H9 (cell line): ENCODE results near the gene CFAP100. TPM values are rescaled to one million over a fixed set of nuclear protein-coding genes. Genes with fewer than 3 reads are reported as not detected.

Experiments
- DNase-seq: peaks from one replicate; pipeline ENCODE4 v3.0.0-alpha.2; 2017
- H2AFZ ChIP-seq: one replicate; pipeline ENCODE4 v1.6.1; 2013; ENCODE audit warnings: mild to moderate bottlenecking, low read length, control low read depth, moderate library complexity
- H2AK5ac ChIP-seq: 2 replicates; pipeline ENCODE4 v1.6.1; 2013; ENCODE audit warnings: low read length, control low read depth, mixed read lengths; ENCODE audit not compliant: insufficient read length
- H2BK120ac ChIP-seq: one replicate; pipeline ENCODE4 v1.6.1; 2013; ENCODE audit warnings: low read depth, mild to moderate bottlenecking, low read length, control low read depth, inconsistent platforms; ENCODE audit not compliant: poor library complexity, severe bottlenecking
- H2BK12ac ChIP-seq: 2 replicates; pipeline ENCODE4 v1.6.1; 2013; ENCODE audit warnings: low read length, control low read depth, mixed read lengths, low read depth; ENCODE audit not compliant: insufficient read length
- H2BK15ac ChIP-seq: 2 replicates; pipeline ENCODE4 v1.6.1; 2013; ENCODE audit warnings: low read depth, low read length, control low read depth
- H2BK20ac ChIP-seq: one replicate; pipeline ENCODE4 v1.6.1; 2013; ENCODE audit warnings: low read depth, mild to moderate bottlenecking, low read length, control low read depth, inconsistent platforms; ENCODE audit not compliant: poor library complexity, severe bottlenecking
- H2BK5ac ChIP-seq: 2 replicates; pipeline ENCODE4 v1.6.1; 2013; ENCODE audit warnings: low read length, control low read depth, mixed read lengths; ENCODE audit not compliant: insufficient read length
- H3K14ac ChIP-seq: 2 replicates; pipeline ENCODE4 v1.6.1; 2013; ENCODE audit warnings: low read length, control low read depth; ENCODE audit not compliant: insufficient read depth
- H3K18ac ChIP-seq: 2 replicates; pipeline ENCODE4 v1.6.1; 2013; ENCODE audit warnings: low read depth, mild to moderate bottlenecking, mixed read lengths, low read length, control low read depth; ENCODE audit not compliant: insufficient read length
- H3K23ac ChIP-seq: 2 replicates; pipeline ENCODE4 v1.6.1; 2013; ENCODE audit warnings: low read length, control low read depth, mixed read lengths, low read depth; ENCODE audit not compliant: insufficient read length
- H3K23me2 ChIP-seq: 2 replicates; pipeline ENCODE4 v1.6.1; 2013; ENCODE audit warnings: low read depth, mild to moderate bottlenecking, mixed read lengths, low read length, control low read depth; ENCODE audit not compliant: insufficient read length, poor library complexity, severe bottlenecking
- H3K27ac ChIP-seq: 2 replicates; pipeline ENCODE4 v1.5.1; 2013; ENCODE audit warnings: low read length, control low read depth, mixed read lengths, low read depth; ENCODE audit not compliant: insufficient read length
- H3K27me3 ChIP-seq: 2 replicates; pipeline ENCODE4 v1.6.1; 2013; ENCODE audit warnings: low read length, control low read depth, inconsistent platforms; ENCODE audit not compliant: insufficient read depth
- H3K4ac ChIP-seq: 2 replicates; pipeline ENCODE4 v1.6.1; 2013; ENCODE audit warnings: low read depth, mild to moderate bottlenecking, control low read depth, inconsistent platforms, low read length, moderate library complexity
- H3K4me1 ChIP-seq: 2 replicates; pipeline ENCODE4 v1.6.1; 2013; ENCODE audit warnings: low read length, control low read depth, inconsistent platforms; ENCODE audit not compliant: insufficient read depth
- H3K4me2 ChIP-seq: 2 replicates; pipeline ENCODE4 v1.6.1; 2013; ENCODE audit warnings: low read length, control low read depth, mixed read lengths; ENCODE audit not compliant: insufficient read length, insufficient read depth
- H3K56ac ChIP-seq: 2 replicates; pipeline ENCODE4 v1.6.1; 2013; ENCODE audit warnings: low read depth, mild to moderate bottlenecking, mixed read lengths, low read length, control low read depth; ENCODE audit not compliant: insufficient read length
- H3K79me1 ChIP-seq: 2 replicates; pipeline ENCODE4 v1.6.1; 2013; ENCODE audit warnings: low read depth, mild to moderate bottlenecking, moderate library complexity, low read length, control low read depth, inconsistent platforms; ENCODE audit not compliant: insufficient read depth, poor library complexity, severe bottlenecking
- H3K79me2 ChIP-seq: 2 replicates; pipeline ENCODE4 v1.6.1; 2013; ENCODE audit warnings: low read length, control low read depth, inconsistent platforms; ENCODE audit not compliant: insufficient read depth
- H3K9ac ChIP-seq: 2 replicates; pipeline ENCODE4 v1.6.1; 2013; ENCODE audit warnings: low read length, control low read depth, mixed read lengths; ENCODE audit not compliant: insufficient read length; ENCODE audit errors: extremely low read depth
- H3K9me3 ChIP-seq: one replicate; pipeline ENCODE4 v1.6.1; 2013; ENCODE audit warnings: low read depth, low read length, inconsistent platforms; ENCODE audit not compliant: control insufficient read depth
- H3T11ph ChIP-seq: one replicate; pipeline ENCODE4 v1.6.1; 2013; ENCODE audit warnings: mild to moderate bottlenecking, low read length, control low read depth, inconsistent platforms
- H4K20me1 ChIP-seq: one replicate; pipeline ENCODE4 v1.6.1; 2013; ENCODE audit not compliant: control insufficient read depth, insufficient read length, insufficient read depth
- H4K5ac ChIP-seq: 2 replicates; pipeline ENCODE4 v1.6.1; 2013; ENCODE audit warnings: low read depth, mild to moderate bottlenecking, mixed read lengths, low read length, control low read depth; ENCODE audit not compliant: insufficient read length
- H4K8ac ChIP-seq: replicated peaks from 2 replicates; pipeline ENCODE4 v1.6.1; 2013; ENCODE audit warnings: low read length, control low read depth, mixed read lengths, low read depth; ENCODE audit not compliant: insufficient read length
- H4K91ac ChIP-seq: 2 replicates; pipeline ENCODE4 v1.6.1; 2013; ENCODE audit warnings: low read depth, mild to moderate bottlenecking, moderate library complexity, mixed read lengths, low read length, control low read depth; ENCODE audit not compliant: insufficient read length
- H3K27ac Mint-ChIP-seq, 3 experiments: 2 replicates in 2 of 3; 3 replicates in 1 of 3; pipeline ENCODE4 v1.8.0; 2020 to 2021; ENCODE audit warnings: mixed read lengths in 3 of 3, mild to moderate bottlenecking in 1 of 3, moderate library complexity in 1 of 3
- H3K27me3 Mint-ChIP-seq: 2 replicates; pipeline ENCODE4 v1.8.0; 2021; ENCODE audit warnings: low read depth, mild to moderate bottlenecking, moderate library complexity, mixed read lengths
- H3K36me3 Mint-ChIP-seq, 3 experiments: 2 replicates in 2 of 3; 3 replicates in 1 of 3; pipeline ENCODE4 v1.8.0; 2020 to 2021; ENCODE audit warnings: low read depth in 3 of 3, mixed read lengths in 3 of 3; ENCODE audit not compliant: insufficient read depth in 1 of 3
- H3K4me1 Mint-ChIP-seq, 2 experiments: 2 replicates each; pipeline ENCODE4 v1.8.0; 2020; ENCODE audit warnings: mixed read lengths in 2 of 2
- H3K4me3 Mint-ChIP-seq, 2 experiments: 2 replicates in 1 of 2; 3 replicates in 1 of 2; pipeline ENCODE4 v1.8.0; 2020 to 2021; ENCODE audit warnings: mild to moderate bottlenecking in 2 of 2, mixed read lengths in 2 of 2, moderate library complexity in 1 of 2
- H3K9me3 Mint-ChIP-seq, 2 experiments: 2 replicates in 1 of 2; 3 replicates in 1 of 2; pipeline ENCODE4 v1.8.0; 2020; ENCODE audit warnings: mild to moderate bottlenecking in 2 of 2, mixed read lengths in 2 of 2, moderate library complexity in 1 of 2
- WGBS: extraction: QIAGEN DNeasy Blood & Tissue Kit; methylation state at CpG from one replicate; pipeline ENCODE4 v1.1.7; 2013; ENCODE audit warnings: missing lambda C conversion rate, low lambda C conversion rate, mixed read lengths; ENCODE audit not compliant: insufficient read length; ENCODE audit errors: extremely low coverage; 5-methylcytosine and 5-hydroxymethylcytosine counted together
- total RNA-seq: library from RNA; stranded (reverse); gene quantifications from 2 replicates; pipeline ENCODE4 v1.2.1, GENCODE V29; 2021
- TF ChIP-seq, protein P1 (sequence below): fragments of 200-600 bp; sonication (generic); conservative IDR thresholded peaks from 3 replicates; pipeline ENCODE4 v1.8.0; 2021; ENCODE audit warnings: antibody characterized with exemption, mild to moderate bottlenecking

The CFAP100 gene
- total RNA-seq, 1 experiment from 2014 or later: 0.44 TPM

- Histone ChIP-seq H4K20me1 (no peaks in the 10 kb centered on the region), H4K91ac (no peak overlapping the region), H2BK20ac (no peak overlapping the region), H3K14ac (no peak overlapping the region), H3K9me3 (no peaks in the 10 kb centered on the region), H3K27me3 (no peaks in the 10 kb centered on the region; the same call in 1 of the 2 replicates), H3K4ac (no peak overlapping the region), H2BK15ac (no peak overlapping the region), H3K27ac (no peak overlapping the region), H2AFZ (no peak overlapping the region), H3K9ac (no peak overlapping the region), H2BK5ac (no peak overlapping the region), H3K23me2 (peaks cover 8% of the 10 kb centered on the region), H3K79me2 (no peaks in the 10 kb centered on the region), H2BK12ac (no peak overlapping the region), H3K56ac (no peak overlapping the region), H3K4me2 (no peak overlapping the region), H3K23ac (no peak overlapping the region), H2BK120ac (no peak overlapping the region), H4K8ac (no peak overlapping the region), H3K4me1 (peaks cover 4% of the 10 kb centered on the region; the same call in 1 of the 2 replicates), H2AK5ac (no peak overlapping the region), H3K18ac (no peak overlapping the region), H4K5ac (no peak overlapping the region), H3T11ph (no peak overlapping the region), H3K79me1 (no peaks in the 10 kb centered on the region)
- H3K9me3 Mint-ChIP-seq: no peaks in the 10 kb centered on the region
- H3K4me1 Mint-ChIP-seq: peaks cover 44 to 48% of the 10 kb centered on the region in 2 experiments
- H3K36me3 Mint-ChIP-seq: no peaks in the 10 kb centered on the region
- TF ChIP-seq, protein P1, sequence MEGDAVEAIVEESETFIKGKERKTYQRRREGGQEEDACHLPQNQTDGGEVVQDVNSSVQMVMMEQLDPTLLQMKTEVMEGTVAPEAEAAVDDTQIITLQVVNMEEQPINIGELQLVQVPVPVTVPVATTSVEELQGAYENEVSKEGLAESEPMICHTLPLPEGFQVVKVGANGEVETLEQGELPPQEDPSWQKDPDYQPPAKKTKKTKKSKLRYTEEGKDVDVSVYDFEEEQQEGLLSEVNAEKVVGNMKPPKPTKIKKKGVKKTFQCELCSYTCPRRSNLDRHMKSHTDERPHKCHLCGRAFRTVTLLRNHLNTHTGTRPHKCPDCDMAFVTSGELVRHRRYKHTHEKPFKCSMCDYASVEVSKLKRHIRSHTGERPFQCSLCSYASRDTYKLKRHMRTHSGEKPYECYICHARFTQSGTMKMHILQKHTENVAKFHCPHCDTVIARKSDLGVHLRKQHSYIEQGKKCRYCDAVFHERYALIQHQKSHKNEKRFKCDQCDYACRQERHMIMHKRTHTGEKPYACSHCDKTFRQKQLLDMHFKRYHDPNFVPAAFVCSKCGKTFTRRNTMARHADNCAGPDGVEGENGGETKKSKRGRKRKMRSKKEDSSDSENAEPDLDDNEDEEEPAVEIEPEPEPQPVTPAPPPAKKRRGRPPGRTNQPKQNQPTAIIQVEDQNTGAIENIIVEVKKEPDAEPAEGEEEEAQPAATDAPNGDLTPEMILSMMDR: no peak
- WGBS: no CpG with 5 or more reads among the region's 9 CpGs
- no peak for DNase-seq
- no peak overlapping the region for H3K27ac Mint-ChIP-seq
- no peak overlapping the region for H3K4me3 Mint-ChIP-seq
- H3K27me3 Mint-ChIP-seq: peaks cover 36% of the 10 kb centered on the region
Observed at GRCh38 chr3:126361211-126361610, 33.5 kb upstream of the CFAP100 start.
